ENCODE results near the gene BIRC2.

Gene BIRC2

GRCh38 chr11:102320188-102320587 is 26.8 kb upstream of the BIRC2 start:
- ChIA-PET POLR2A (no interaction called here), CTCF (interaction anchor here (0.9 to 5.4 kb wide), 4 partner anchors 22 to 293 kb away, joined by 3 to 27 read pairs (median 10); no protein-coding TSS in a partner anchor)
- no peak for DNase-seq (ENCODE audit: extremely low spot score)
- no peak for TF ChIP-seq CTCF (IDR thresholded peaks at IDR 0.05; ENCODE audit: control extremely low read depth, extremely low read depth, low read depth, missing control alignments)

GRCh38 chr11:102320679-102321078 is 26.3 kb upstream of the BIRC2 start:
- POLR2A ChIA-PET, result no interaction called here
- no peak for DNase-seq (ENCODE audit: extremely low spot score)
- TF ChIP-seq CTCF (IDR thresholded peaks at IDR 0.05; ENCODE audit: control extremely low read depth, extremely low read depth, low read depth, missing control alignments), result no peak
- CTCF ChIA-PET, result interaction anchor here (0.8 to 5.4 kb wide), 6 partner anchors 12 to 293 kb away, joined by 3 to 27 read pairs (median 4); no protein-coding TSS in a partner anchor

GRCh38 chr11:102322560-102322959 is 24.5 kb upstream of the BIRC2 start:
- no peak for DNase-seq (ENCODE audit: extremely low spot score)
- CTCF ChIA-PET, result interaction anchor here (1.3 to 5.4 kb wide), 2 partner anchors 19 to 174 kb away, joined by 5 to 27 read pairs; no protein-coding TSS in a partner anchor

GRCh38 chr11:102323542-102324251 is 23.3 kb upstream of the BIRC2 start:
- TF ChIP-seq CTCF (IDR thresholded peaks at IDR 0.05; ENCODE audit: control extremely low read depth, extremely low read depth, low read depth, missing control alignments), result no peak
- DNase-seq (ENCODE audit: extremely low spot score), result no peak
- CTCF ChIA-PET, result interaction anchor here (0.7 to 1.4 kb wide), 2 partner anchors 10 to 30 kb away, joined by 4 to 5 read pairs; no protein-coding TSS in a partner anchor
- POLR2A ChIA-PET, result no interaction called here

More at GRCh38 chr11:102322560-102322959, 24.5 kb upstream of the BIRC2 start:
- POLR2A ChIA-PET, result no interaction called here
- TF ChIP-seq CTCF (IDR thresholded peaks at IDR 0.05; ENCODE audit: control extremely low read depth, extremely low read depth, low read depth, missing control alignments), result no peak

- no peak for TF ChIP-seq CTCF (IDR thresholded peaks at IDR 0.05; ENCODE audit: control extremely low read depth, extremely low read depth, low read depth, missing control alignments)
- no peak for DNase-seq (ENCODE audit: extremely low spot score)
- ChIA-PET CTCF (interaction anchor here (0.6 to 1.4 kb wide), 2 partner anchors 18 to 31 kb away, joined by 4 to 5 read pairs; no protein-coding TSS in a partner anchor), POLR2A (no interaction called here)
These were observed 21.9 kb upstream of the BIRC2 start for GRCh38 chr11:102325088-102325487.

GRCh38 chr11:102328748-102329147 is 18.3 kb upstream of the BIRC2 start:
- no peak for TF ChIP-seq CTCF (IDR thresholded peaks at IDR 0.05; ENCODE audit: control extremely low read depth, extremely low read depth, low read depth, missing control alignments)
- no peak for DNase-seq (ENCODE audit: extremely low spot score)
- ChIA-PET CTCF (interaction anchor here (1.8 kb wide), 1 partner anchor 62 kb away, joined by 4 read pairs; no protein-coding TSS in a partner anchor), POLR2A (no interaction called here)

All from GM10248 (cell line).